SKM-1 treated with dmso at 0.1 percent for 144 hours (cell line): ENCODE data around the gene ULK1.
"Not testable (repeated sequence)": the region's sequence is repeated elsewhere in the genome, so short reads cannot be mapped to it uniquely, and the experiment has no call there.

Experiments used
- DNase-seq: peaks from one replicate; lab custom pipeline; 2025; ENCODE audit not compliant: unreplicated experiment; lab: John Stamatoyannopoulos, UW

ULK1 gene

DNA sequence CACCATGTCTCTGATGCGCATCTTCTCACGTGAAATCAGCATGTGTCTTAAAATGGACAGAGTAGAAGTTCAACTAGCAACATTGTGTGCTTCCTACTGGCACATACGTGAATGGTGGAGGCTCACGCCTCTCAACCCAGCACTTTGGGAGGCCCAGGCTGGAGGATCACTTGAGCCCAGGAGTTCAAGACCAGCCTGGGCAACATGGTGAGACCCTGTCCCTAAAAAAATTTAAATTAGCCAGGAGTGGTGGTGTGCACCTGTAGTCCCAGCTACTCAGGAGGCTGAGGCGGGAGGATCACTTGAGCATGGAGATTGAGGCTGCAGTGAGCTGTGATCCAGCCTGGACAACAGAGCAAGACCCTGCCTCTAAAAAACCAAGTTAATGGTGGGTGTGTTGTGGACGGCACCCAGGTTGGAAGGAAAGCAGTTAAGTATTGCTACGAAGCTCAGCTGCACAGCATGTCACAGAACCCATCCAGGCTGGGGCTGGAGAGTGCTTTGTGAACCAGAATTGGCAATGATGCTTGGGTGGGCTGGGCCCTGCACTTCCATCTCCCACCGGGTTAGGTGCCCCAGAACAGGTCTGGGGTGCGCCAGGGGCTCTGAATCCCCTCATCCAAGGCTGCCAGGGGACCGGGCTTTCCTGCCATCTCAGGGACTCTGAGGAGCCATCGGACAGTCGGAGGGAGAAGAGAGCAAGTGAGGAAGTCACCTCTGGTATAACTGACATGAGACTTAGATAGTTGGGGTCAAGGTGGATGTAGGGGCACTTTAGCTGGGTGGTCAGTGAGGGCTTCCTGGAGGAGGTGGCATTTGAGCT, 33.0 kb upstream of the ULK1 start:
- no peak for DNase-seq

DNA sequence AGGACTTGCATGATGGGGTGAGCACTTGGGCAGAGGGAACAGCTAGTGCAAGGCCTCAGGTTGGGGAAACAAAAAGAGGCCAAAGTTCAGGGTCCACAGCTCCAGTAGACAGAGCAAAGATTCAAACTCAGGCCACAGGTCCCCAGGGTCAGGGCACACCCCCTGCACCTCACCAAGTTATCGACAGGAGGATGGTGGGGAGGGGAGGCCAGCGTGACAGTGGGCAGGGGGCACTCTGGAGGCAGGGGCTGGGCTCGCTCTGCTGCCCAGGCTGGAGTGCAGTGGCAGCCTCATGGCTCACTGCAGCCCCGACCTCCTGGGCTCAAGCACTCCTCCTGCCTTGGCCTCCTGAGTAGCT, 32.4 kb upstream of the ULK1 start:
- DNase-seq: no peak

DNA sequence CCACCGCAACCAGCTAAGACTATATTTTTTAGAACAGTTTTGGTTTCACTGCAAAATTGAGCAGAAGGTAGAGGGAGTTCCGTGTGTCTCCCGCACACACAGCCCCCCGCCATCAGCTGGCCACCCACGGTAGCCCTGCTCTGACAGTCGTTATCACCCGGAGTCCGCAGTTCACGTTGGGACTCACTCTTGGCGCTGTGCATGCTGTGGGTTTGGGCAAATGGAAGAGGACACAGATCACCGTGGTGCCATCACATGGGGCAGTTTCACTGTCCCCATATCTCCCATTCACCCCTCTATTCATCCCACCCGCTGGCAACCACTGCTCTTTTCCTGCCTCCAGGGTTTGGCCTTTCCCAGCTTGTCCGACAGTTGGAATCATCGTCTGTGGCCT, 31.8 kb upstream of the ULK1 start:
- DNase-seq: no peak

DNA sequence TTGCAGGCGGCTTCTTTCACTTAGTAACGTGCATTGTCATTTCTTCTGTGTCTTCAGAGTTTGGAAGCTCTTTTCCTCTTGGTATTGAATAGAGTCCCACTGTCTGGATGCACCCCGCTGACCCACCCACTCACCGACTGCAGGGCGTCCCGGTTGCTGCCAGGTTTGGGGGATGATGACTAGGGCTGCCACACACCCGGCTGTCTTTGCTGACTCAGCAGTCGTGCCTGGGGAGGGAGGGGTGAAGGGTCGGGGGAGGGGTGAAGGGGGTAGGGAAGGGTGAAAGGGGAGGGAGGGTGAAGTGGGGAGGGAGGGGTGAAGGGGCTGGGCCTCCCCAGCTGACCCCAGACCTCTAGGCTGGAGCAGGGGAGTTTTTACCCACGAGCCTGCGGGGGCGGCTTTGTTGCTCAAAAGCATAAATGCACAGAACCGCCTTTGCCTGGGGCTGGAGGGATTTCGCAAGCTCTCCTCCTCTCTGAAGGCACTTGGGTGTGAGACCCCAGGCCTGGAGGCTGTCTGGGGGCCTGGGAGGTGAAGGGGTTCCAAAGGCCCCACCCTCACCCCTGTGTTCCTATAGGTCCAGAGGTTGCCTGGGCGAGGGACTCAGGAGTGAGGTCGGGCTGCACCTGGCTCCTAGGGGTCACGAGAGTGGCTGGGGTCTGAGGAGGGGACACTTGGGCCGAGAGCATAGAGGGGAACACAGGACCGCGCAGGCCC, 31.3 kb upstream of the ULK1 start:
- no peak for DNase-seq

DNA sequence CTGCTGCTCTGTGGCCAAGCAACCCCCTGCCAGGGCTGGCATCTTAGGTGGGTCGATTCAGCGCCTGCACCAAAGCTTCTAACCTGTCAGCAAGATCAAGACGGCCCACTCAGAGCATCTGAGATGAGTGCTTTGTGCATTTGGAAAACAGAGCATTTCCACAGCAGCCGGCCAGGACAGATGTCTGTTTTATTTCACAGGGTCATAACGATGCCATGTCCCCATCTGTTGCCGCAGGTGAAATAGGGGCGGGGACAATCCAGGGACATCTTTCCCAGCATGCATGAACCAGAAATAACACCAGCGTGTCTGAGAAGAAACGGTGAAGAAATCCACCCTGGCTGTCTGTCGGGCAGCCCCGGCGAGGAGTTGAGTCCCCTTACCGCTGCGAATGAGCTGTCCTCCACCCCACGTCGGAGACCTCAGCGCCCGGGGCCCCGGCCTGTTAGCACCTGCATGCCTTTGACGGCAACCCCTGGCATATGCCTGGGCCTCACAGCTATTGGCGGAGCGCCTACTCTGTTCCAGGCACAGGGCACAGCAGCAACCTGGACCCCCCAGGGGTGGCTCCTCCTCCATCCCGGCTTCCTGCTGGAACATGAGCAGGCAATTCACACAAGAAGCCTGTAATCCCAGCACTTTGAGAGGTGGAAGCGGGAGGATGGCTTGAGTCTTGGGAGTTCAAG, 30.6 kb upstream of the ULK1 start:
- DNase-seq: no peak

DNA sequence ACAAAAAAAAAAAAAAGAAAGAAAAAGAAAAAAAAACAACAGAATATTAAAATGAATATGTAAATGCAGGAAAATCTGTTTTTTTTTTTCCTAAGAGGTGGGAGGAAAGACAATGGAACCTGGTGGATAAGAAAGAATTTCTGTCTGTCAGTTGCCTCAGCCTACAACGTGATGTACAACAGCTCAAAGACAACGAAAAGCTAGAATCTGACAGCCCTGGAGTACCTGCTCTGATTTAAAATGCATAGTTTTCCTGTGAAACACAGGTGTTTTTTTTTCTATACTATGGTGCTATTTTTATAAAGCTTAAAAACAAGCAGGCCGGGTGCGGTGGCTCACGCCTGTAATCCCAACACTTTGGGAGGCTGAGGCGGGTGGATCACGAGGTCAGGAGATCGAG, 30.0 kb upstream of the ULK1 start:
- no peak for DNase-seq

DNA sequence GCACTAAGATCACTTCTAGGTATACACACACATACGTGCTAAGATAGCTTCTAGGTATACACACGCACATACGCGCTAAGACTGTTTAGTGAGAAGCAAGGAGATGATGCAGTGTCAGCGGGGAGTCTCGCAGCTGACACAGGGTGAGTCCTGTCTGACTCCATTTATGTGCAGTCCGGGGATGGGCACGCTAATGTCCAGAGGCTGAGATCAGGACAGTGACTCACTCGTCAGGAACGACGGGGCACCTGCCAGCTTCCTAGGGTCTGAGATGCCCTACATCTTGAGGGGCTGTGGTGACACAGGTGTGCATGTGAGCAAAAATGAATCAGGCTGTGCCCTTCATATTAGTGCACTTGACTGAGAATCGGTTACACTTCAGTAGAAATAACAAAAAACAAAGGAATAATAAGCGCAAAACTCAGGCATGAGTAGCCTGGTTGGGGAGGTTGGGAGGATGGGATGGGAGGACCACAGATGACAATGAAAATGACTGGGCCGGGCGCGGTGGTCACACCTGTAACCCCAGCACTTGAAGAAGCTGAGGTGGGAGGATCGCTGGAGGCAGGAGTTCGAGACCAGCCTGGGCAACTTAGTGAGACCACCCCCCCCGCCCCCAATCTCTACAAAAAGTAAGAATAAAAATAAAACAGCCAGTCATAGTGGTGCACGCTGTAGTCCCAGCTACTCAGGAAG, 29.1 kb upstream of the ULK1 start:
- DNase-seq: no peak

DNA sequence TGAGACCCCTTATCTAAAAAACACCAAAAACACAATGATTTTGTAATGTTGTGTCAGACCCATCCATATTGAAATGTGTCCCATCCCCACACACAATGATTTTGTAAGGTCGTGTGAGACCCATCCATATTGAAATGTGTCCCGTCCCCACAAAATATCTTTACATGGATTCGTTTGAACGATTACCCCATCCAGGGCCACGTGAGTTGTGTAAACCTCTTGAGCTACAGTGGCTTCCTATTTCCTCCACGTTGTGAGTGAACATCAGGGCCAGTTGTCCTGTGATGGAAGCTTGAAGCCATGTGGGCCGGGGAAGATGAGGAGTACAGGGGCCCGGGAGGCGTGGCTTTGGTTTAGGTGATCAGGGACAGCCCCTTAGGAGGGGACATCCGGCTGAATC, 27.0 kb upstream of the ULK1 start:
- DNase-seq: no peak

DNA sequence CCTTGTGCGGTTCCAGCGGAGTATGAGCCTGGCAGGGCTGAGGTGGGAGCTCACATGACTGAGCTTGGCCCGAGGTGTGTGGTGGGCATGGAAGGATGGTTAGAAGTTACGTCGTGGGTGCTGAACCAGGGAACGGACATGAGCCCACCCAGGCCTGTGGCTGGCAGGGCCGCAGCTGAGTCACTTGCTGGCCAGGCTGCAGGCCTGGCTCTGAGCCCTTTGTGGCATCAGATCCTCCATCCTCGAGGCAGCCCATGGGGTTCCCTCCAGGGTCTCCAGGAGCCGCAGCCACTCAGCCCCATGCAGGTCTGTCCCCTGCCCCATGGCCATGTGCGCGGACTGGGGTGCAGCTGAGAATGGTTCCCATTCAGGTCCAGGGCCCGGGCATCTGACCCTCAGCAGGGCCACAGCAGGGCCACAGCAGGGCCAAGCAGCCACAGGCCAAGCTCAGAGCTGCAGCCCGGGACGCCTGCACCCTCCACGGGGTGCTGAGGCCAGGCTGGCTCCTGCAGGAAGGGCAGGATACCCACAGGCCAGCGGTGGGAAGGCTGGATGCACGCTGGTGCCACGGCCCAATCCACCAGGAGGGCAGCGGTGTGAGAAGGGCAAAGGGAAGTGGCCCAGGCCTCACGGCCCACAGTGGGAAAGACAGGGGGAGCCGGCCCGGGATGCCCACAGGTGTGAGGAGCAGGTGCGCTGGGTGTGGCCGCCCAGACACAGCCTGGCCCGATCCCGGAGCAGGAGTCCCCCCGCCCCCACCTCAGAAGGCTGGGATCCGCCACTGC, 26.3 kb upstream of the ULK1 start:
- no peak for DNase-seq

DNA sequence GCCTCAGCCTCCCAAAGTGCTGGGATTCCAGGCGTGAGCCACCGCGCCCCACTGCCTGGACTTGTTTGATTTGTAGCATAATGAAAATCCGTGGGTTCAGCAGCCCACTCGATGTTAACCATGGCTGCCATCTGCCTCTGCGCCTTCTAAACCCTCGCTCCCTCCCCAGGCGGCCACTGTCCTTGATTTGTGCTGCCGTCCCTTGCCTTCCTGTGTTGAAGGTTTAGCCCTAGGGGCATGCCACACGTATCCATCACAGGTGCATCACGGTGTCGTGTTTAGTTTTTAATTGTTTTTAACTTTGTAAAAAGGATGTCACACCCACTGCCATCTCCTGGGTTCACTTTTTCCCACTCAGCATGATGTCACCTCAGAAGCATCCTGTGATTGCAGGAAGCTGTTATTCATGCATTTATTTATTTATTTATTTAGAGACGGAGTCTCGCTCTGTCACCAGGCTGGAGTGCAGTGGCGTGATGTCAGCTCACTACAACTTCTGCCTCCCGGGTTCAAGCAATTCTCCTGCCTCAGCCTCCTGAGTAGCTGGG, 24.5 kb upstream of the ULK1 start:
- no peak for DNase-seq

DNA sequence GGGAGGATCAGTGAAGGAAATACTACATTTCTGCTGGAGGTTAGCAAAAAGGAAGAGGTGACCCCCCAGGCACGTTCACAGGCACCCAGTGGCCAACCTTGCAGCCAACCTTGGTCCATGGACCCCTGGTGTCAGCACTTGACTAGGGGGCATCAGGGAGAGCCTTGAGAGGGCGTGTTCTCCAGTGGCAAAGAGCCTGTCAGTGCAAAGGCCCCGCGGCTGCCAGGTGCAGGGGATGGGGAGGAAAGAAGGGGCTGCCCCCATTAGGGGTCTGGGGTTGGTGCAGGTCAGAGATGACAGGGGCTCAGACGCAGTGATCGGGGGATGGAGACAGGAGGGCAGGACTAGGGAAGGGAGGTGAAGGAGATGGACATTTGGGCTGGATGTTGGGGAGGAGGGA, 22.7 kb upstream of the ULK1 start:
- no peak for DNase-seq

DNA sequence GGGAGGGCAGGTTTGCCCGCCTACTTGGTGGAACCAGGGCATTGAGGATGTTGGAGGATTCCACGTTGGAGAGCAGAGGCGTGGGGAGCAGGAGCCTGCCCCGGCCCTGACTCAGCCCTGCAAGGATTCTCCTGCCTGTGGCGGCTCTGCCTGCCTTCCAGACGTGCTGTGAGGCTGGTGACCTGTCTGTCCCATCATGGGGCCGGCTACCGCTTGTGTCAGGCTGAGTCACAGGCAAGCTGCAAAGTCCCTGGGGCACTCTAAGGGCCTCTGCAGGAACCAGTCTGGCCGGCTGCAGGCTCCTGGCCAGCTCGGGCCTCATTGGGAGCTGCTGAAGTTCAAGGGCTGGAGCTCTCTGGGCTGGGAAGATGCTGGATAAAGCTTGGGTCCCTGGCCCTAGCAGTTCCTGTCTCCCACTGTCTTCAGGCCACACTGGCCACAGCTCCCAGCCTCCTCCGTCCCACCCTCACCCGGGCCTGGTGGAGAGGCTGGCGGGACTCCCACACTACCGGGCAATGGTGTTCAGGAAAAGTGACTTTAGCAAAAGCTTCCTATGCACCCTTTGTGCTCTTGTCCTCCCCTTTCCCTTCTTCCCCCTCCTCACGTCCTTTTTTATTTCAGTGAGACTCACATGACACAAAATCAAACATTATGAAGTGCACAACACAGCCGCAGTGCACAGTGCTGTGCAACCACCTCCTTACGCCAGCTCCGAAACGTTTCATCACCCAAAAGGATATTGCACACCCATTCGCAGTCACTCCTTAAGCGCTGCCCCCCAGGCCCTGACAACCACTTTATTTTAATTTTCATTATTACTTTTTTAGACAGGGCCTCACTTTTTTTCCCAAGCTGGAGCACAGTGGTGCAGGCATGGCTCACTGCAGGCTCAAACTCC, 22.0 kb upstream of the ULK1 start:
- no peak for DNase-seq

DNA sequence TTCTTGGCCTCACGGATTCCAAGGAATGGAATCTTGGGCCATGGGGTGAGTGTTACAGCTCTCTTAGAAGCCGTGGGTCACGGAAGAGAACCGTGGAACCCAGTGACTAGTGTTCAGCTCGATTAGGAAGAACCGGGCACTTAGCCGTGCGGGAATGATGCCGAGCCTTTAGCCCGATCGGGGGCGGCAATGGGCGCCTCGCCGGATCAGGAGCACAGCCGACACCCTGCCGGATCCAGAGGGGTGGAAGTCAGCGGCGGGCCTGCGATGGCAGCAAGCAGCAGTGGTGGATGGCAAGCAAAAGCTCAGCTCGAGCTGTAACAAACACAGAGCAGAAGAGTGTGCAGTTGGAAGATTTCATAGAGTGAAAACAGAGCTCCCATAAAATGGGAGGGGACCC, 21.1 kb upstream of the ULK1 start:
- no peak for DNase-seq

DNA sequence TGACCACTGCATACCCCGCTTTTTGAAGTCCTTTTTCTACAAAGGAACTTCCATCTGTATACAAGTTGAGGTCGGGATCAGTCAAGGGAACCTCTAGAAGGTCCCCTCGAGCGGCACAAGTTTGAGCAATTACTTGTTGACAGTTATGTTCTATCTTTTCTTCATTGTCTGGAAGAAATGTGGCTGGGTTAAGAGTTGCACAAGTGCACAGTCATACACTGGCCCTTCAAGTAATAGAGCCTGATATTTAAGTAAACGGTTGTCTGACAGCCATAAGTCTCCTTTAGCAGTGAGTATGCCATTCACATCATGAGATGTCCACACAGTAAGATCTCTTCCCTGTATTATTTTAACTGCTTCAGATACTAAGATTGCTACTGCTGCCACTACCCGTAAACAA, 19.4 kb upstream of the ULK1 start:
- not testable (repeated sequence) for DNase-seq

DNA sequence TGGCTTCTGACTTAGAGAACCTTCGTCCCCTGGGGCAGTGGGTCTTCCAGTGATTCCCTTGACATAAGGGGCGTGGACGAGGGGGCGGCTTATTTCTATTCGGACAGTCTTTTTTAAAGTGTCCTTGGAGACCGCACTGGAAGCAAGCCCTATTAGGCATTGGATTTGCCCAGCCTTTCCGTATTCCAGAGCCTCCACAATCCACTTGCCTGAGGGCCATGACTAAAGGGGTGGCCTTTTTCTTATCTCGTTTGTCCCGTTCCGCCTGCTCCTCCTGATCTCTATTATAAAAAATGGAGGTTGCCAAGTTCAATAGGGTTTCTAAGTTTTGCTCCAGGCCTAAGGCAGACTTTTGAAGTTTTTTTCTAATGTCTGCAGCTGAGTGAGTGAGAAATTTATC, 17.2 kb upstream of the ULK1 start:
- DNase-seq: not testable (repeated sequence)

DNA sequence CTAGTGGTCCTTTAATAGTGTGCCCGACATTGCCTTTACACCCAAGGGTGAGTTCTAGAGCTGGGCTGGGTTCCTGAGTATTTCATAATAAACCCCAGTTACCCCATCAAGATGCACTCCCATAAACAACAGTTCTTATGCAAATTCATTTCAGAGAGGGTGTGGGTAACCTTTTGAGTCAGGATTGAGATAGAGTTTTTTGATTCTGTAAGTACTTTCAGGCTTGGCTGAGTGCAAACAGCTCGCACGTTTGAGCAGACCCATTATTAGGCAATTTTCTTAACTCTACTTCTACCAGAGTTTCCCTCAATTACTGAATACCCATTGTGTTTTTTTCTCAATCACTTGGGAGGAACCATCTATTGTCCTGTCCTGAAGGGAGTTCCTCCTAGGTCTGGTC, 16.0 kb upstream of the ULK1 start:
- DNase-seq: not testable (repeated sequence)

DNA sequence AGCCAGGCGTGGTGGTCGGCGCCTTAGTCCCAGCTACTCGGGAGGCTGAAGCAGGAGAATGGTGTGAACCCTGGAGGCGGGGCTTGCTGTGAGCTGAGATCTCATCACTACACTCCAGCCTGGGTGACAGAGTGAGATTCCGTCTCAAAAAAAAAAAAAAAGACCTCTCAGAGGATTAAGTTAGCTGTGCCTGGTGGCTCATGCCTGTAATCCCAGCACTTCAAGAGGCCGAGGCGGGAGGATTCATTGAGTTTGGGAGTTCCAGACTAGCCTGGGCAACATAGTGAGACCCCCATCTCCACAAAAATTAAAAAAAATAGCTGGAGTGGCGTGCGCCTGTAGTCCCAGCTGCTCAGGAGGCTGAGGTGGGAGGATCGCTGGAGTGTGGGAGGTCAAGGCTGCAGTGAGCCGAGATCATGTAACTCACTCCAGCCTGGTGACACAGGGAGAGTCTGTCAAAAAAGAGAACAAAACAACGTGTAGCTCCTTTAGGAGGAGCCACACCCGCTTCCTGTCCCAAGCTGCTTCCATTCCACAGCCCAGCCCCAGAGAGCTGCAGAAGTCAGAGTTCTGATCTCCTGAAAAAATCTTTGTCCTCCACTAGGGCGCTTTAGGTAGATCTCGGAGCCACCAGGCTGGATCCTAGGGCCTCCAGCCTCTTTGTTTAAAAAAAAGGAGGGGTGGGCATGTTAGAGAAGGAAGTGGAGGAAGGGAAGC, 11.5 kb upstream of the ULK1 start:
- DNase-seq: no peak

DNA sequence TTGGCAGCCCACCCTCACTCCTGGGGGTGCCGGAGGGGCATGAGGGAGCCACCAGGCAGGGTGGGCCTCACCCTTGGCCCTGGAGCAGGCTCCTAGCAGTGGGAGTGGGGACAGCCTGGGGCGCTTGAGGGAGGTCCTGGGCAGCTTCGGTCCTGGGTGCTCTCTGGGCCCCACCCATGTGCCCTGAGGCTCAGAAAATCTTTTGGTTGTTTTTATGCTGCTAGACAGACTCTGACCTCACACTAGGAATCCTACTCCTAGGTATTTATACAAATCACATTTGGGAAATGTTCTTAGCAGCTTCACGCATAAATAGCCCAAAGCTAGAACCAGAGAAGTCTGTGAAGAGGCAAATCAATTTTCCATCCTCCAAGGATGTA, 10.9 kb upstream of the ULK1 start:
- DNase-seq: no peak

DNA sequence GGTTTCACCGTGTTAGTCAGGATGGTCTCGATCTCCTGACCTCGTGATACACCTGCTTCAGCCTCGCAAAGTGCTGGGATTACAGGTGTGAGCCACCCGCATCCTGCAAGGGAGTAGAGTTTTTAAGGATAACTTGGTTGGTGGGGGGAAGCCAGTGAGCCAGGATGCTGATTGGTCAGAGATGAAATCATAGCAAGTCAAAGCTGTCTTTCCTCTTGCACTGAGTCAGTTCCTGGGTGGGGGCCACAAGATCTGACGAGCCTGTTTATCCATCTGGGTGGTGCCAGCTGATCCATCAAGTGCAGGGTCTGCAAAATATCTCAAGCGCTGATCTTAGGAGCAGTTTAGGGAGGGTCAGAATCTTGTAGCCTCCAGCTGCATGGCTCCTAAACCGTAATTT, 9.3 kb upstream of the ULK1 start:
- not testable (repeated sequence) for DNase-seq
